8988T (cell line): ENCODE data around the gene CCDC121.
"Not testable (repeated sequence)": the region's sequence is repeated elsewhere in the genome, so short reads cannot be mapped to it uniquely, and the experiment has no call there.

Source experiments
- DNase-seq: peaks from one replicate; pipeline ENCODE4 v3.0.0; 2011

The CCDC121 gene

DNA sequence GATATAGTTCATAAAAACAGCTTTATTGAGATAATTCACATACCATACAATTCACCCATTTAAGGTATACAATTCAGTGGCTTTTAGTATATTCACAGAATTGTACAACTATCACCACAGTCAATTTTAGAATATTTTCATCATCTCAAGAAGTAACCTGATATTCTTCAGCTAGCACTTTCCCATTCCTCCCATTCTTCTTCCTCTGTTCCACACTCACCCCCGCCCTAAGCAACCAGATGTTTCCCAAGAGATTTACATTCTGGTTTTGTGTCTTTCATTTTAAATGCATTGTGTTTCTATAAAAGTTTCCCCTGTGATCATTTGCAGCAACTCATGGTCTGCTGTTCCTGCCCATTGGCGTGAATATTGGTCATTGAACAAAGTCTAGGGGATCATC, 5.5 kb upstream of the CCDC121 start:
- no peak for DNase-seq

DNA sequence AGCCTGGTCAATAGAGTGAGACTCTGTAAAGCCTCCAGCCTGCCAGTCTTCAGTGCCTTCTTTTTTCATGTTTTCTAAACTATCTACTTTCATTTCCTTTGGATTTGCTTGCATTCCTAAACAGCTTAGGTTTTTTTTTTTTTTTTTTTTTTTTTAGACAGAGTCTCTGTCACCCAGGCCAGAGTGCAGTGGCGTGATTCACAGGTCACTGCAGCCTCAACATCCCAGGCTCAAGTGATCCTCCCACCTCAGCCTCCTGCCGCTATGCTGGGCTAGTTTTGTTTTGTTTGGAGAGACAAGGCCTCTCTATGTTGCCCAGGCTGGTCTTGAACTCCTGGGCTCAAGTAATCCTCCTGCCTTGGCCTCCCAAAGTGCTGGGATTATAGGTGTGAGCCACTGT, 1.4 kb upstream of the CCDC121 start:
- DNase-seq, result not testable (repeated sequence)

DNA sequence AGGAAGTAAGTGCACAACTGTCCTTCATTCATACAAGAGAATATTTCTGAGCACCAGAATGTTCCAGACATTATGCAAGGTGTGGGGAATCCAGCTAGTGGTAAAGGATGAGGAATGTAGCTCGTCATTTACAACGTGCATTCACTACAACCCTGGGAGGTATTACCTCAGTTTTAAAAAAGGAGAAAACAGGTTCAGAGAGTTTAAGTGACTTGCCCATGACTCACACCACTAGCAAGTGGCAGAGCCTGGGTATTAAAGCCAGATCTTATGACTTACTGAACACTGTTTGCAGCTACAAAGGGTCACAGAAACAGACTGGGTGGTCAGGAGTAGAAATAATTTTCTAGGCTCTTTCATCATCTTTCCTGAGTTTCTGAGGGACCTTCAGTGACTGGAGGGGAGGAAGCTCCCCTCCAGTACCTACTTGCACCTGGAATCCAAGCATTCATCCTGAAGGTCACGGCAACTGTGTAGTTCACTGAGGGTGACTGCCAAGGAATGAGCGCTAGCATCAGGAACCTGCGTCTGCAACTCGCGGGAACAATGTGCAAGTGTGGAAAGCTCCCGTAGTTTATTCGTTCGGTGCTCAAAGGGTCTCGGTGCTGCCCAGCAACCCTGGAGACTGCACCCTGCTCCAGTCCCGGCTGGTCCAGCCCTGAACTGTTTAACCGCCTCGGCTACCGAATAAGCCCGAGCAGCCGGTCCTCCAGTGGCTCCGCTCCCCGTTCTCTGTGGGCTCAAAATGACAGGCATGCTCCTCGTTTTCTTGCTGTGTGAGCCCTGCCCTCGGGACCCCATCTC, 647 bp downstream of the CCDC121 start:
- no peak for DNase-seq

DNA sequence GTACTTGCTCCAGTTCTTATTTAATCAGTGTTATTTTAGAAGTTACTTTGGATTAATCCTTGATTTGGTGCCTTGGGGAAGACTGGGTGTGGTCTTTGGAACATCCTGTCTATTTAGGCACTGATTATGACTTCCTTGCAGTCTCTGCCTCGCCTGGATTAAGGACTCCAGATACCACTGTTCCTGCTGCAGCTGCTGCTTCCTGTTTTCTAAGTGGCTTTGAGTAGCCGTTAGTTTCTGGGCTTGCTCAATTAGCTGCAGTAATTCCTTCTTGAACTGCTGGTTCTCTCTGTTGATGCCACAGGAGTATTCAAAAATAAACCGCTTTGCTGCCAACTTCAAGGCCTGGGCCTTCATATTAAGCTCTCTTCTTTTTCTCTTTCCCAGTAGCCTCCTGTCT, 1.9 kb downstream of the CCDC121 start:
- DNase-seq, result not testable (repeated sequence)

DNA sequence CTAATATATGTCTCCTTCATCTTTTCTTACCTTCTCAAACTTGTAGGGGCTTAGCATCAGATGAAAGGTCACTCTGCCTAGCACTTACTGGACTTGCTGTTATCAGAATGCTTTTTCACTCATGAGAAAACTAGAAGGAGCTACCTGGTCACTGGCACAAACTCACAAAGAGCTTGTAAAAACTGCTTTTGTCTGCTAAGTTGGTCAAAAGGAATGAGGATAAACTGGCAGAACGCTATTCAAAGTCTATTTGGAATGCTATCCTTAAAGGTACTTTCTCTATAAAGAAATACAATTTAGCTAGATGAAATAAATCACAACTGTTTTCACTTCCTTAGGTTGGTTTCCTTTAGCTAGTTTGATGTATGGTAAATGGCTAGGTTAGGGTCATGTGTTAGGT, 2.5 kb downstream of the CCDC121 start:
- DNase-seq, result not testable (repeated sequence)

DNA sequence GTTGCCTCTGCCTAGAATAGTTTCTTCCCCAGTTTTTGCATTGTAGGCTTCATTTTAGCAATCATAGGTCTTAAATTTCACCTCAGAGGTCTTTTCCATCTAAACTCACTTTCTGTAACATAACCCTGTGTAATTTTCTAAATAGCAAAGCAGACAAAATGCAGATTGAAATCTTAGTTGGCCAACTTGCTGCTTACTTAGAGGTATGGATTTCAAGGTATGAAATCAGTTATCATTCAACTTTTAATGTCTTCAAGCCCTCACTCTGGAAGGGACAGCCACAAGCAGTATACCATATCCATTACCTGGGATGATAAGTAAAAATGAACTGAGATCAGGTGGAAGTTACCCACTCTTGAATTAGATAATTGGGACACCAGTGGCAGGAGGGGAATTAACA, 3.9 kb downstream of the CCDC121 start:
- no peak for DNase-seq

DNA sequence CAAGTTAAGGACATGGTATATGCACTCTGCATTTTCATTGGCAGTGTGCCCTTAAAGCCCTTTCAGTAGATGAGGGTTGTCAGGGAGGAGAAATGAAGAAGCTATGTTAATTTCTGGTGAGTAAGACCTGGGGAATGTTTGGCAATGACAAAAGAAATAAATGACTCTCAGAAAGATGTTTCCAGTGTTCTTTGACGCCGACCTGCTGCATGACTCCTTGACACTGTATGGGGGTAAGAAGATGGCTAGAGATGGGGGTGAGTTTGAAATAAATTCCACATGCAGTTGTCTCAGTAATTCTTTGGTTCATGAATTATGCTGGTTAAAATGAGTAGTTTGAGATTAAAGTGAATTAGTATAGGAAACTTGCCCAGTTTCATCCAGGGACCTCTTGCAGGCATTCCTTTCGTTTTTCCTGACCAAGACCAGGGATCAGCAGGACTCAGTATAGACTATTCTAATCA, 5.9 kb downstream of the CCDC121 start:
- DNase-seq, result no peak

DNA sequence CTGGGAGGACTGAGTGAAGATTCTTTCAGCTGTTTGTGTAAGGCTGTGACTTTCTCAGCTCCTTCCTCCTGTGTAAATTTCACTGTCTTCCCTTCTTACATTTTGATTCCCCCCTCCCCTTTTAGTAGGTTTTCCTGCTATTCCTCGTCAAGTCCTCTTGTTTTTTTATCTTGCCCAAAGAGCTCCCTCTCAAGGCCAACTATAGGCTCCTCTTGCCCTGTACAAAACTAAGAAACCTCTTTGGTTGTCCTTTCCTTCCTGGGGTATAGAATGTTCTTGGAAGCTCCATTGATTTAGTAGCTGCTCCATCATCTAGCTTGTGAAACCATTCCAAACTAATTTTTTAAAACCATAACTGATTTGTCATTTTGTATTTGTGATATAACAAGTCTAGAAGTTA, 7.3 kb downstream of the CCDC121 start:
- no peak for DNase-seq

DNA sequence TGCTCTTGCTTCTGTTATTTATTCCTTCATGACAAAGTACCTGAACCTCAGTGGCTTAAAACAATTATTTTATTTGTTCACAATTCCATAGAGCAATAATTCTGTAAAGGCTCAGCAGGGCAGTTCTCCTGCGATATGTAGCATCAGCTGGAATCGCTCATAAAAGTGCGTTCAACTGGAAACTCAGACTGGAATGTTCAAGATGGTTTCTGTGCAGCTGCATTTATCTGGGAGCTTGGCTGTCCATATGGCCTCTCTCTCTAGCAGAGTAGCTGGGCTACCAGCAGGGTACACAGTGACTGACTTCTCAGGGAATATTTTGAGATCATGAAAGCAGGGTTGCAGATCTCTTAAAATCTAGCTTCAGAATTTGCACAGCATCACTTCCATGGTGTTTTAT, 13.5 kb downstream of the CCDC121 start:
- no peak for DNase-seq

DNA sequence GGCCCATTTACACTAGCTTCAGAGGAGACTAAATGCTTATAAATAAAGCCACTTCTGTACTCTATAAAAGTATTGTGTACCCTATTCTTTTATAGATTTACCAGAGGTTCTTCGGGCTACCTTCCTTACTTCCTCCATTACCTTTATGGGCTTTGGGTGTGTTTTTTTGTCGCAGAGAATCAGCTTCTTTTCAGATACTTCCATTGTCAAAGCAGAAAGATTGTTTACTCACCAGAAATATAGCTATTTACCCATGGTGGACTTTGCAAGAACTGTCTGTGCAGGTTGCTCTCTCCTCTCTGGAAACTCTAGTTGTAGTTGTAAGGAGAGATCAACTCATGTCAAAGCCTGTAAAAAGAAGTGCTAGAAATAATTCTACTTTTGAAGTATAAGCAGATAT, 14.8 kb downstream of the CCDC121 start:
- no peak for DNase-seq

DNA sequence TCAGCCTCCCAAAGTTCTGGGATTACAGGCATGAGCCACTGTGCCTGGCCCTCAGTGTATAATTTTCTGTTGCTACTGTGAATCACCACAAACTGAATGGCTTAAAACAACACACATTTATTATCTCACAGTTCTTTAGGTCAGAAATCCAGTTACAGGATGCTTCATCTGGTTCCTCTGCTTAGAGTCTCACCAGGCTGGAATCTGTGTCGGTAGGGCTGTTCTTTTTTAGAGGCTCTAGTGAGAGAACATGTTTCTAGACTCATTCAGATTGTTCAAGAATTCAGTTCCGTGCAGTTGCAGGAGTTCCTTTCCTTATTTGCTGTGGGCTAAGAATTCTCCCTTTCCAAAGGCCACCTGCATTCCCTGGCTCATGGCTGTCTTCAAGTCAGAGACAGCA, 22.2 kb downstream of the CCDC121 start:
- DNase-seq, result no peak

DNA sequence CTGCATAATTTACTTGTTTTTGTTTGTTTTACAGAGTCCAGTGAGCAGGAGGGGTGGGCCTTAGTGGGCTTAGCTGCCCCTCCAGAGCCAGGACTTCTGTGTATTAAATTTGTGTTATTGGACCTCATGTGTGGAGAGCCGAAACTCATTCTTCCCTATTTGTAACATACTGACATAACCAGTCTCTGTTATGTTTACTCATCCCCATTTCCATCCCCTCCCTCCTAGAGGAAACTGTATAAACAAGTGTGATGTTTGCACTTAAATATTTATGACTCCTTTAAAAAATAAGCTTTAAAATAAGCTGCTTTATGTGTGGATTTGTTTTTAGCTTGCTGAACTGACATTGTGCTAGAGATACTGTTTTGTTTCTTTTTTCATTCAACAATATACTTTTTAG, 32.2 kb downstream of the CCDC121 start:
- DNase-seq, result no peak

DNA sequence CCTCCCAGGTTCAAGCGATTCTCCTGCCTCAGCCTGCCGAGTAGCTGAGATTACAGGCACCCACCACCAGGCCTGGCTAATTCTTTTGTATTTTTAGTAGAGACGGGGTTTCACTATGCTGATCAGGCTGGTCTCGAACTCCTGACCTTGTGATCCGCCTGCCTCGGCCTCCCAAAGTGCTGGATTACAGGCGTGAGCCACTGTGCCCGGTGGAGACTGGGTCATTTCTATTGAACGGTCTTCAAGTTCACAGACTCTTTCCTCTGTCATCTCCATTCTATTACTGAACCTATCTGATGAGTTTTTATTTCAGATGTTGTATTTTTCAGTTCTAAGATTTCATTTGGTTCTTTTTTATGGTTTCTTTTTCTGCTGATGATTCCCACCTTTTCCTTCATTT, 33.4 kb downstream of the CCDC121 start:
- not testable (repeated sequence) for DNase-seq

DNA sequence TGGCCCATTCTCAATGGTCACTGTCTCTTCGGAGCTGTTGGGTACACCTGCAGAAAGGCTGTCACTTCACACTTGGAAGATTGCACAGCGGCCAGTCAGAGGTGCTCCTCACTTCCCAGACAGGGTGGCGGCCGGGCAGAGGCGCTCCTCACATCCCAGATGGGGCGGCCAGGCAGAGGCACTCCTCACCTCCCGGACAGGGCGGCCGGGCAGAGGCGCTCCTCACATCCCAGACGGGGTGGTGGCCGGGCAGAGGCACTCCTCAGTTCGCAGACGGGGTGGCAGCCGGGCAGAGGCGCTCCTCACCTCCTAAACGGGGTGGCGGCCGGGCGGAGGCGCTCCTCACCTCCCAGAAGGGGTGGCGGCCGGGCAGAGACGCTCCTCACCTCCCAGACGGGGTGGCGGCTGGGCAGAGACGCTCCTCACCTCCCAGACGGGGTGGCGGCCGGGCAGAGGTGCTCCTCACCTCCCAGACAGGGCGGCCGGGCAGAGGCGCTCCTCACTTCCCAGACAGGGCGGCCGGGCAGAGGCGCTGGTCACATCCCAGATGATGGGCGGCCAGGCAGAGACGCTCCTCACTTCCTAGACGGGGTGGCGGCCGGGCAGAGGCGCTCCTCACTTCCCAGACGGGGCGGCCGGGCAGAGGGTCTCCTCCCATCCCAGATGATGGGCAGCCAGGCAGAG, 34.6 kb downstream of the CCDC121 start:
- not testable (repeated sequence) for DNase-seq

DNA sequence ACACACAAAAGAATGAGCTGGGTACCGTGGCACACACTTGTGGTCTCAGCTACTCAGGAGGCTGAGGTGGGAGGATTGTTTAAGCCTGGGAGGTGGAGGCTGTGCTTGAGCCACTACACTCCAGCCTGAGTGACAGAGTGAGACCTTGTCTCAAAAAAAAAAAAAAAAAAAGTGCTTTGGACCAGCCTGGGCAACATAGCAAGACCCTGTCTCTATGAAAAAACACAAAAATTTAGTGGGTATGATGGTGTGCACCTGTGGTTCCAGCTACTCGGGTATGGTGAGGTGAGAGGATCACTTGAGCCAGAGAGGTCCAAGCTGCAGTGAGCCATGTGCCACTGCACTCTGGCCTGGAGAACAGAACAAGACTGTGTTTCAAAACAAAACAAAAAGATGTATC, 35.6 kb downstream of the CCDC121 start:
- DNase-seq, result no peak

DNA sequence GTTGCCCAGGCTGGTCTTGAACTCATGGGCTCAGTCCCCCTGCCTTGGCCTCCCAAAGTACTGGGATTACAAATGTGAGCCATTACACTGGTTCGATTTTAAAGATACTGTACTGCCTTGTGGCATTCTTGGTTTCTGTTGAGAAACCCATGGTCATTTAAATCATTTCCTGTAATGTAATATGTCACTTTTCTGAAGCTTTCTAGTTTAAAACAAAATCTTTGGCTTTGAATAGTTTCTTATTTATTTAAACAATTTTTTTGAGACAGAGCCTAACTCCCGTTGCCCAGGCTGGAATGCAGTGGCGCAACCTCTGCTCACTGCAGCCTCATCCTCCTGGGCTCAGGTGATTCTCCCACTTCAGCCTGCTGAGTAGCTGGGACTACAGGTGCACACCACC, 37.1 kb downstream of the CCDC121 start:
- DNase-seq, result no peak

DNA sequence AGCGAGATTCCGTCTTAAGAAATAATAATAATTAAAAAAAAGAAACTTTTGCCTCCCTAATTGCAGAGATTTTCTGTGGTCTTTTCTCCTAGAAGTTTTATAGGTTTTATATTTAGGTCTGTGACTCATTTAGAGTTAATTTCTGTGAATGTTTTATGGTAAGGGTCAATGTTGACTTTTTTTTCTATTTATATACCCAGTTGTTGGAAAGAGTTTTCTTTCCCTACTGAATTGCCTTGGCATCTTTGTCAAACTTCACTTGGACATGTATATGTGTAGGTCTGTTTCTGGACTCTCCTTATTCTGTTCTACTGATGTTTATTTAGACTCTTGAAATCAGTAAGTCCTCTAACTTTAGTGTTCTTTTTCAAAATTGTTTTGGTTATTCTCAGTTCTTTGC, 40.5 kb downstream of the CCDC121 start:
- DNase-seq, result no peak

DNA sequence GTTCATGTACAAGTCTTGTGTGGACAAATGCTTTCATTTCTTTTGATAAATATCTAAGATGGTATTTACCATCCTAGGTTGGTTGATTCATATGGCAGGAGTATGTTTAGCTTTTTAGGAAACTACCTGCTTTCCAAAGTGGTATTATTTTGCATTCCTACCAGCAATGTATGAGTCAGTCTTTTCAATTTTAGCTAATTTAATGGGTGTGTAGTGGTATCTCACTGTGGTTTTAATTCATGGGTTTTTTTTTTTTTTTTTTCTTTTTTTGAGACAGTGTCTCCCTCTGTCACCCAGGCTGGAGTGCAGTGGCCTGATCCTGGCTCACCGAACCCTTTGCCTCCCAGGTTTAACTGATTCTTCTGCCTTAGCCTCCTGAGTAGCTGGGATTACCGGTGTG, 41.8 kb downstream of the CCDC121 start:
- no peak for DNase-seq

DNA sequence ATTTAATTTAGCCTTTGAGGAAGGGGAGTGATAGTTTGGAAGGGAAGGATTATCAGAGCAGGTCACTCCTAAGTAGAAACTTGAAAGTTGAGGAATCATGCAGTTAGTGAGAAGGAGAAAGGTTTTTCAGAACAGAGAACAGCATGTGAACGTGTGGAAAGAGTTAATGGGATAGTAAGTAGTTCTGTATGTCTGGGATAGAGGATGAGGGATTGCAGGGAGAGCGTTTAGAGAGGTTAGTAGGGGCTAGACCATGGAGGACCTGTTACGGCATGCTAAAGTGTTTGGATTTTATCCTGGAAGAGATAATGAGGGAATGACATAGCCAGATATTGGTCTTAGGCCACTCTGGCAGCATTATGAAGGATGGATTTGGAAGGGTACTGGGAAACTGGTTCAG, 44.2 kb downstream of the CCDC121 start:
- no peak for DNase-seq

DNA sequence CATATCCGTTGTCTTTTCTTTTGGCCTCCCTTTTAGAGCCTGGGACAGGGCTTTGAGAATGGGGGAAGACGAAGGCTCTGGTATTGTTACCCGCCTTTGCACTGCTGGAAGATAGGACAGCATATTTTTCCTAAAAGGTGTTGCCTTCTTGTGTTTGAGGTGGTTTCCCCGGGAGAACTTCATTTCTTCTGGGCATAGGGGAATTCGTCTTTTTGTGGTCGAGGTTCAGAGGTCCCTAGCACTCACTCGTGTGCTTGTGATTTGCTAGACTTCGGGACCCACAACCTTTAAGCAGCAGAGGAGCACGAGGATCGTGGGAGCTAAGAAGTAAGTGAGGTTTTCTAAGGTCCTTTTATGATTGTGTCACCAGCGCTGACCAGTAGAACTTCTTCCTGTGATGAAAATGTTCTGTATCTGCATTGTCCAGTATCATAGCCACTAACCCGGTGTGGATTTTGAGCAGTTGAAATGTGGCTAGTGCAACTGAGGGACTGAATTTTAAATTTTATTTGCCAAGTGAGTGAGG, 45.4 kb downstream of the CCDC121 start:
- DNase-seq, result no peak

DNA sequence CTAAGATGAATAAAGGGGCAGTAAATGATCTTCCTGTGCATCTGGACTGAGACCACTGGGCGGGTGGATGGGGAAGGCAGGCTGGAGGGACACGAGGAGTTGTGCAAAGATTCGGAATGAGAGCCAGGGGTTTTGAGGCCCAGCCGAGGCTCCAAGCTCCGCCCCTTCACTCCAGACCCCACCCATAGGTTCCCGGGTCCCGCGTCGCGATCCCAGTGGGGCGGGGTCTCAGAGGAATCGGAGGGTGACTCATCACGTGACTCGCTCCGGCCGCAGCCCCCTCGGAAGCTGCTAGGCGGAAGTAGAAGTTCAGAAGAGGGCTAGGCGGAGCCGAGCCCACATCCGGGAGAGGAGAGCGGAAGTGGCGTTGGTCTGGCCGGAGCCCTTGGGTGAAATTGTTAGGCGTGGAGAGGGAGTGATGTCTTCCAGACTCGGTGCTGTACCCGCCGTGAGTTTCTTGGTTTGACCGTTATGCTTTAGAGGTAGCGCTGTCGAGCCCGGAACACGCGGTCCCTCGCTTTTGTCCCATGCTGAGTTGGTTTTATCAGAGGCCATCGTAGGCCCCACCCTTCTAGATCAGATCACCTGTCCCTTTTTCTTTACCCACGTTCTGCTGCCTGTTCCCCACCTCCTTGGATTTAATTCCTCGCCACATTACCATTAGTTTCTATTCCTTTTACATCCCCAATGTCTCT, 46.0 kb downstream of the CCDC121 start, which contains the start of gene ZNF512:
Gene ZNF512 (plus strand): TSS at position 348 of the 695 bp plus-strand sequence. CDS start 71 bp downstream, at position 419.
- DNase-seq, result peak; percentile 71

DNA sequence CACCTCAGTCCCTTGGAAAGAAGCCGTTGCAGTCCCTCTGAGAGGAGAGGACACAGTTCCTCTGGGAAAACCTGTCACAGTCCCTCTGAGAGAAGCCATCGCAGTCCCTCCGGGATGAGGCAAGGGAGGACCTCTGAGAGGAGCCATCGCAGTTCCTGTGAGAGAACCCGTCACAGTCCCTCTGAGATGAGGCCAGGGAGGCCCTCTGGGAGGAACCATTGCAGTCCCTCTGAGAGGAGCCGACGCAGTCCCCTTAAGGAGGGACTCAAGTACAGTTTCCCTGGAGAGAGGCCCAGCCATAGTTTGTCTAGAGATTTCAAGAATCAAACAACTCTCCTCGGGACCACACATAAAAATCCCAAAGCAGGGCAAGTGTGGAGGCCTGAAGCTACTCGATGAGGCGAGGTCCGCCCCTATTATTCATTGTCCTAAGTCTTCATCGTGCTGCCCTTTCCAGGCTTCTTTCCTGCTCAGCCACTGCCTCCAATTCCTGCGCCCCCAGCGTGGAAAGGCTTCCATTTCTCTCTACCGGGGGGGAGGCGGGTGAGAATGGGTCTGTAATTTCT, 46.6 kb downstream of the CCDC121 start:
- no peak for DNase-seq
